Activated naive CD4-positive, alpha-beta T cell treated with anti-CD3 and anti-CD28 coated beads for 36 hours (primary cell): ENCODE results near the gene DLG4. TPM values are rescaled to one million over a fixed set of nuclear protein-coding genes. Genes with fewer than 3 reads are reported as not detected.
A peak's percentile ranks its signal among the peaks of the same experiment; 100 is the strongest.
"Not testable (repeated sequence)": the region's sequence is repeated elsewhere in the genome, so short reads cannot be mapped to it uniquely, and the experiment has no call there.

Experiments used
- CTCF ChIA-PET: fragments of 350-600 bp; sonication (Branson Sonifier 250); formaldehyde crosslinking; loops from one replicate; lab custom pipeline; 2021; ENCODE audit warnings: antibody characterized with exemption; lab: Charles Lee
- DNase-seq: peaks from one replicate; pipeline ENCODE4 v3.0.0-alpha.2; 2020
- H3K27ac Mint-ChIP-seq: one replicate; pipeline ENCODE4 v1.8.0; 2021; ENCODE audit warnings: mild to moderate bottlenecking, mixed read lengths
- H3K27me3 Mint-ChIP-seq: one replicate; pipeline ENCODE4 v1.8.0; 2021; ENCODE audit warnings: low read depth, mixed read lengths
- H3K36me3 Mint-ChIP-seq: one replicate; pipeline ENCODE4 v1.8.0; 2021; ENCODE audit warnings: low read depth, mixed read lengths
- H3K4me1 Mint-ChIP-seq: one replicate; pipeline ENCODE4 v1.8.0; 2021; ENCODE audit warnings: low read depth, mixed read lengths
- H3K4me3 Mint-ChIP-seq: one replicate; pipeline ENCODE4 v1.8.0; 2021; ENCODE audit warnings: mild to moderate bottlenecking, moderate library complexity, mixed read lengths
- H3K9me3 Mint-ChIP-seq: one replicate; pipeline ENCODE4 v1.8.0; 2021; ENCODE audit warnings: mixed read lengths
- intact Hi-C: fragments of 100-400 bp; cut with micrococcal nuclease; formaldehyde crosslinking; loops from one replicate; pipeline ENCODE4 v1.15.1; 2023
- total RNA-seq, 2 experiments: library from RNA; stranded (reverse); gene quantifications; one replicate each; pipeline ENCODE4 v1.2.3, GENCODE V29; 2021

The DLG4 gene
- total RNA-seq, 2 experiments from 2014 or later: 13.6 to 13.8 TPM

DNA sequence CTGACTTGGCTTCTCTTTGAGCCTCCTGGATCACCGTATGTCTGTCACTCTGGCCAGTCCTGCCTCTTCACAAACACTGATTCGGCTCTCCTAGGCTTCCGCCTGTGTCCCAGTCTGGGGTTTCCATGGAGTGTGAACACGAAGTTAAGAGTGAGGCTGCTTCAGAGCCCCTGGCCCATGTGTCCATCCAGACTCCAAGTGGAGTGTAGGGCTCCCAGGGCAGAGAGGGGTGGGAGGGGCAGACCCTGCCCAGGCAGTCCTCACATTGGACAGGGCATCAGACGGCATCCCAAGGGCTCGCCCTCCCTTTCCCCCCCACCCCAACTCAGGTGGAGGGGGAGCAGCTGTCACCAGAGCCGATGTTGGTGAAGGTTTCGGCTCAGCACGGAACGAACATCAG lies 24.2 kb upstream of the DLG4 start:
- peaks cover 41% of the 10 kb centered on the region for H3K4me1 Mint-ChIP-seq
- H3K4me3 Mint-ChIP-seq, DNase-seq, H3K9me3 Mint-ChIP-seq, H3K27me3 Mint-ChIP-seq, intact Hi-C loops: not testable (repeated sequence)
- peak overlapping the region; percentile 50 for H3K27ac Mint-ChIP-seq
- H3K36me3 Mint-ChIP-seq: peaks cover 34% of the 10 kb centered on the region
- CTCF ChIA-PET: interaction anchor here (1.8 kb wide), 1 partner anchor 23 kb away, joined by 5 read pairs; the partner anchor contains the start of genes ACADVL and DLG4

DNA sequence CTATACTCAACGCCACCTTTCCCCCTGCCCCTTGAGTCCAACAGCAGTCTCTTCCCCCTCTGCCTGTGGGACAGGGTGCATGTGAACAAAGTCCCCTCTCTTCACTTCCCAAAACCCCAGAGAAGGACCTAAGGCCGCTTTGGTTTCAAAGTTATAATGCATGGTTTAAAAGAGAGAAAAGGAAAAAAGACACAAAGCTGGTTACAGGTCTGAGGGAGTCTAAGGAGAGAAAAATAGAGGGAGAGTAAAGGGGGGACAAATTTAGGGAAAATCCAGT lies 23.8 kb upstream of the DLG4 start:
- peaks cover 37% of the 10 kb centered on the region for H3K4me1 Mint-ChIP-seq
- H3K36me3 Mint-ChIP-seq: peaks cover 35% of the 10 kb centered on the region
- peak overlapping the region; percentile 94 for H3K4me3 Mint-ChIP-seq
- intact Hi-C loops: no loop called here
- no peak for DNase-seq
- CTCF ChIA-PET: interaction anchor here (1.8 to 2.7 kb wide), 2 partner anchors 23 to 24 kb away, joined by 5 to 16 read pairs; partner anchors contain the start of genes ACADVL and DLG4
- no peaks in the 10 kb centered on the region for H3K9me3 Mint-ChIP-seq
- H3K27ac Mint-ChIP-seq: peak overlapping the region; percentile 78
- no peaks in the 10 kb centered on the region for H3K27me3 Mint-ChIP-seq

DNA sequence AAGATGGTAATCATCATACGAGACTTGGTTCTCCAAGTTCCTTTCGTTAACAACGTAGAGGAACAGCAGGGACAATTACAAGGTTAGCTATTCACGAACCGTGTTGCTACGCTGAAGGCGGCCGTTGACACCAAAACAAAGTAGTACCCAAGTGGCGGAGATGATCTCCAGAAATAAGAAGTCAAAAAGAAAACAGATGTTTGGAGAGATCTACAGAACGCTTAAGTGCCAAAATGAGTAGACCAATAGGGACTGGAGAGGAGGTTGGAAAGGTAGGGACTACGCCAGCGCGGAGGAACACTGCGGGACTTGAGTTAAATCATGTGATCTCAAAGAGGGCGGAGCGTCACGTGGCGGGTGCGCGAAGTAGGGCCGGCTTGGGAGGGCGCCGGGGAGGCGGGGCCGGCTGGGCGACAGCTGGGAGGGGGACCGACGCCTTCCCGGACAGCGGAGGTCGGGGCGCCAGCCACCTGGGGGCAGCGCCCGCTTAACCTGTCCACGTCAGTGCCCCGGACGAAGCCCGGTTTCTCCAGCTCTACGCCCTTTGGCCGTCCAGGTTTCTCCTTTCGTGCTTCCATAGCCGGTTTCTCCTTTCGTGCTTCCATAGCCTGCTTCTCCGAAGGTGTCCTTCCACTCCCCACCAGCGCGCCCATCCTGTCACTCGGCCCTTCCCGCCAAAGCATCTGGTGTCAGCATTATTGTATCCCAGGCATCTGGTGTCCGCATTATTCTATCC lies 23.2 kb upstream of the DLG4 start:
- Mint-ChIP-seq H3K4me3 (peak overlapping the region; percentile 94), H3K9me3 (no peaks in the 10 kb centered on the region), H3K36me3 (peaks cover 35% of the 10 kb centered on the region), H3K27me3 (no peaks in the 10 kb centered on the region), H3K4me1 (peaks cover 36% of the 10 kb centered on the region), H3K27ac (peak overlapping the region; percentile 98)
- CTCF ChIA-PET: interaction anchor here (2.7 kb wide), 1 partner anchor 23 kb away, joined by 16 read pairs; the partner anchor contains the start of genes ACADVL and DLG4
- intact Hi-C loops: no loop called here
- peak; percentile 94 for DNase-seq

- Mint-ChIP-seq H3K27me3 (no peaks in the 10 kb centered on the region), H3K4me3 (peak within 1 kb of the TSS; percentile 94), H3K4me1 (peaks cover 39% of the 10 kb centered on the region), H3K36me3 (peaks cover 34% of the 10 kb centered on the region), H3K27ac (peak within 1 kb of the TSS; percentile 98), H3K9me3 (no peaks in the 10 kb centered on the region)
- peak; percentile 93 for DNase-seq
- CTCF ChIA-PET: interaction anchor here (0.9 to 2.7 kb wide), 4 partner anchors 22 to 239 kb away, joined by 3 to 16 read pairs (median 3); partner anchors contain the start of genes ACADVL, DLG4 and SLC35G6
- intact Hi-C loops: no loop called here
Observed at GRCh38 chr17:7241783-7242716, 22.4 kb upstream of the DLG4 start, which contains the start of gene GABARAP. Gene GABARAP (minus strand): TSS chr17:7242449. CDS start chr17:7242330, 119 bp downstream.

- CTCF ChIA-PET: interaction anchor here (0.6 to 2.7 kb wide), 5 partner anchors 21 to 240 kb away, joined by 3 to 16 read pairs (median 3); partner anchors contain the start of genes ACADVL, DLG4 and SLC35G6
- peaks cover 29% of the 10 kb centered on the region for H3K36me3 Mint-ChIP-seq
- no peaks in the 10 kb centered on the region for H3K9me3 Mint-ChIP-seq
- peaks cover 46% of the 10 kb centered on the region for H3K4me1 Mint-ChIP-seq
- H3K27me3 Mint-ChIP-seq: no peaks in the 10 kb centered on the region
- intact Hi-C loops: no loop called here
- H3K4me3 Mint-ChIP-seq: peak overlapping the region; percentile 94
- H3K27ac Mint-ChIP-seq: peak overlapping the region; percentile 98
- no peak for DNase-seq
Observed at GRCh38 chr17:7241090-7241733, 21.6 kb upstream of the DLG4 start.

GRCh38 chr17:7240375-7240774 lies 20.7 kb upstream of the DLG4 start:
- H3K4me1 Mint-ChIP-seq: peaks cover 55% of the 10 kb centered on the region
- CTCF ChIA-PET: interaction anchor here (0.6 to 1.5 kb wide), 2 partner anchors 56 to 62 kb away, joined by 3 to 4 read pairs; no protein-coding TSS in a partner anchor
- no peaks in the 10 kb centered on the region for H3K9me3 Mint-ChIP-seq
- intact Hi-C loops: no loop called here
- no peaks in the 10 kb centered on the region for H3K27me3 Mint-ChIP-seq
- H3K36me3 Mint-ChIP-seq: peaks cover 29% of the 10 kb centered on the region
- H3K4me3 Mint-ChIP-seq: peak overlapping the region; percentile 94
- peak overlapping the region; percentile 98 for H3K27ac Mint-ChIP-seq
- DNase-seq: no peak

GRCh38 chr17:7239091-7240027 lies 19.7 kb upstream of the DLG4 start, which contains the start of gene PHF23:
Gene PHF23 (minus strand): TSS chr17:7239457. CDS start chr17:7239279, 178 bp downstream.
- Mint-ChIP-seq H3K27ac (peak within 1 kb of the TSS; percentile 98), H3K4me1 (peaks cover 64% of the 10 kb centered on the region), H3K27me3 (no peaks in the 10 kb centered on the region), H3K4me3 (peak within 1 kb of the TSS; percentile 94), H3K9me3 (no peaks in the 10 kb centered on the region), H3K36me3 (peaks cover 35% of the 10 kb centered on the region)
- DNase-seq: peak; percentile 99
- CTCF ChIA-PET: interaction anchor here (0.6 to 2.5 kb wide), 5 partner anchors 16 to 194 kb away, joined by 3 to 8 read pairs (median 3); partner anchors contain the start of genes ACADVL and DLG4
- intact Hi-C loops: loop anchor here (1.0 to 5.0 kb wide), 7 partner anchors 13 to 603 kb away; partner anchors contain the start of genes ACADVL, DLG4, EIF5A and ELP5

GRCh38 chr17:7238420-7239090 lies 18.9 kb upstream of the DLG4 start:
- peaks cover 66% of the 10 kb centered on the region for H3K4me1 Mint-ChIP-seq
- DNase-seq: peak; percentile 42
- H3K4me3 Mint-ChIP-seq: peak overlapping the region; percentile 94
- H3K27ac Mint-ChIP-seq: peak overlapping the region; percentile 92
- H3K27me3 Mint-ChIP-seq: no peaks in the 10 kb centered on the region
- intact Hi-C loops: loop anchor here (1.0 to 5.0 kb wide), 7 partner anchors 14 to 604 kb away; partner anchors contain the start of genes ACADVL, DLG4, EIF5A and ELP5
- H3K9me3 Mint-ChIP-seq: no peaks in the 10 kb centered on the region
- CTCF ChIA-PET: interaction anchor here (0.6 to 2.5 kb wide), 4 partner anchors 15 to 193 kb away, joined by 3 to 8 read pairs (median 3); partner anchors contain the start of genes ACADVL and DLG4
- H3K36me3 Mint-ChIP-seq: peaks cover 34% of the 10 kb centered on the region

GRCh38 chr17:7237761-7238419 lies 18.3 kb upstream of the DLG4 start:
- CTCF ChIA-PET: interaction anchor here (0.5 to 2.5 kb wide), 3 partner anchors 18 to 60 kb away, joined by 3 to 8 read pairs (median 5); partner anchors contain the start of genes ACADVL and DLG4

More at GRCh38 chr17:7237761-7238419, 18.3 kb upstream of the DLG4 start:
- H3K27ac Mint-ChIP-seq: peak overlapping the region; percentile 86
- intact Hi-C loops: loop anchor here (2.0 to 5.0 kb wide), 2 partner anchors 449 to 604 kb away; partner anchors contain the start of gene TP53
- peaks cover 67% of the 10 kb centered on the region for H3K4me1 Mint-ChIP-seq
- peak; percentile 81 for DNase-seq
- H3K4me3 Mint-ChIP-seq: peak overlapping the region; percentile 94
- no peaks in the 10 kb centered on the region for H3K9me3 Mint-ChIP-seq
- H3K27me3 Mint-ChIP-seq: no peaks in the 10 kb centered on the region
- H3K36me3 Mint-ChIP-seq: peaks cover 29% of the 10 kb centered on the region
